WTC11 (cell line): Measurements from ENCODE around the gene AANAT. TPM values are rescaled to one million over a fixed set of nuclear protein-coding genes. Genes with fewer than 3 reads are reported as not detected.

Source experiments
- ATAC-seq: fragments of 200-7000 bp; cut with Tn5 transposase; 2 replicates; pipeline ENCODE4 v1.10.0; 2021; ENCODE audit warnings: mild to moderate bottlenecking, moderate library complexity
- CTCF ChIA-PET: fragments of 300-600 bp; sonication (Branson Sonifier 250); formaldehyde crosslinking; loops from one replicate; lab custom pipeline; 2021; ENCODE audit warnings: antibody characterized with exemption; lab: Charles Lee
- POLR2A ChIA-PET: fragments of 350-600 bp; sonication (Branson Sonifier 250); formaldehyde crosslinking; loops from one replicate; lab custom pipeline; 2021; ENCODE audit warnings: antibody characterized with exemption; lab: Charles Lee
- DNase-seq: peaks from one replicate; pipeline ENCODE4 v3.0.0; 2021; ENCODE audit warnings: low spot score
- H3K27ac Mint-ChIP-seq: 2 replicates; pipeline ENCODE4 v1.8.0; 2021; ENCODE audit warnings: mixed read lengths
- H3K27me3 Mint-ChIP-seq: 2 replicates; pipeline ENCODE4 v1.8.0; 2021; ENCODE audit warnings: low read depth, mild to moderate bottlenecking, moderate library complexity, mixed read lengths
- H3K36me3 Mint-ChIP-seq: 2 replicates; pipeline ENCODE4 v1.8.0; 2021; ENCODE audit warnings: mixed read lengths
- H3K4me1 Mint-ChIP-seq: 2 replicates; pipeline ENCODE4 v1.8.0; 2022; ENCODE audit warnings: mixed read lengths
- H3K4me3 Mint-ChIP-seq: 2 replicates; pipeline ENCODE4 v1.8.0; 2021; ENCODE audit warnings: mild to moderate bottlenecking, moderate library complexity, mixed read lengths
- H3K9me3 Mint-ChIP-seq: 2 replicates; pipeline ENCODE4 v1.8.0; 2021; ENCODE audit warnings: mixed read lengths
- AFF4 ChIP-seq: sonication (generic); formaldehyde crosslinking; IDR thresholded peaks from 2 replicates; pipeline ENCODE4 v1.8.1; 2023; ENCODE audit warnings: mild to moderate bottlenecking, missing genetic modification reagents, borderline replicate concordance
- CBFB ChIP-seq: sonication (generic); formaldehyde crosslinking; IDR thresholded peaks from 2 replicates; pipeline ENCODE4 v1.8.1; 2022; ENCODE audit warnings: mild to moderate bottlenecking, low read depth, missing genetic modification reagents
- E2F1 ChIP-seq: sonication (generic); formaldehyde crosslinking; IDR thresholded peaks from 2 replicates; pipeline ENCODE4 v1.8.0; 2022; ENCODE audit warnings: mild to moderate bottlenecking, missing genetic modification reagents
- E2F4 ChIP-seq: sonication (generic); formaldehyde crosslinking; IDR thresholded peaks from 2 replicates; pipeline ENCODE4 v1.8.1; 2022; ENCODE audit warnings: low read depth, mild to moderate bottlenecking, moderate library complexity, missing genetic modification reagents, borderline replicate concordance
- GTF2I ChIP-seq: fragments of 250-450 bp; sonication (Bioruptor Pico); conservative IDR thresholded peaks from 2 replicates; pipeline ENCODE4 v1.4.0; 2021; ENCODE audit warnings: mild to moderate bottlenecking
- JAZF1 ChIP-seq: fragments of 250-450 bp; sonication (Bioruptor Pico); IDR thresholded peaks from 2 replicates; pipeline ENCODE4 v1.9.0; 2021; ENCODE audit warnings: moderate library complexity, mild to moderate bottlenecking, inconsistent platforms
- MXD4 ChIP-seq: fragments of 250-450 bp; sonication (Bioruptor Pico); IDR thresholded peaks from 2 replicates; pipeline ENCODE4 v1.8.0; 2021; ENCODE audit warnings: mild to moderate bottlenecking, moderate library complexity, borderline replicate concordance
- NR1H2 ChIP-seq: sonication (generic); formaldehyde crosslinking; IDR thresholded peaks from 2 replicates; pipeline ENCODE4 v1.9.0; 2021; ENCODE audit warnings: mild to moderate bottlenecking, moderate library complexity, missing genetic modification reagents
- PRRX2 ChIP-seq: fragments of 250-450 bp; sonication (Bioruptor Pico); IDR thresholded peaks from 2 replicates; pipeline ENCODE4 v1.8.0; 2021; ENCODE audit warnings: mild to moderate bottlenecking
- SMAD3 ChIP-seq: sonication (generic); formaldehyde crosslinking; IDR thresholded peaks from 2 replicates; pipeline ENCODE4 v1.8.0; 2022; ENCODE audit warnings: missing genetic modification reagents, mild to moderate bottlenecking, borderline replicate concordance
- TEAD1 ChIP-seq: sonication (generic); formaldehyde crosslinking; IDR thresholded peaks from 2 replicates; pipeline ENCODE4 v1.8.0; 2022; ENCODE audit warnings: mild to moderate bottlenecking, missing genetic modification reagents
- total RNA-seq: library from RNA; stranded (reverse); gene quantifications from 3 replicates; pipeline ENCODE4 v1.2.3, GENCODE V29; 2021
- TF ChIP-seq, protein P1 (sequence below): sonication (generic); formaldehyde crosslinking; IDR thresholded peaks from 2 replicates; pipeline ENCODE4 v1.8.1; 2023; ENCODE audit warnings: mild to moderate bottlenecking, missing genetic modification reagents, moderate library complexity
- TF ChIP-seq, protein P2 (sequence below): sonication (generic); formaldehyde crosslinking; IDR thresholded peaks from 2 replicates; pipeline ENCODE4 v1.8.0; 2022; ENCODE audit warnings: mild to moderate bottlenecking, missing genetic modification reagents
- TF ChIP-seq, protein P3 (sequence below): fragments of 250-450 bp; sonication (Bioruptor Pico); IDR thresholded peaks from 2 replicates; pipeline ENCODE4 v1.9.0; 2021; ENCODE audit warnings: mild to moderate bottlenecking

Gene AANAT
- total RNA-seq, 1 experiment from 2014 or later = 0.17 TPM

GRCh38 chr17:76490112-76490710 lies 22.8 kb downstream of the AANAT start:
- ATAC-seq = no peak
- Mint-ChIP-seq H3K4me1 (peaks cover 13% of the 10 kb centered on the region), H3K27me3 (no peaks in the 10 kb centered on the region), H3K9me3 (no peaks in the 10 kb centered on the region), H3K36me3 (peaks cover 6% of the 10 kb centered on the region; the same call in 1 of the 2 replicates), H3K27ac (no peak overlapping the region), H3K4me3 (no peak overlapping the region)
- POLR2A ChIA-PET = interaction anchor here (1.1 to 1.5 kb wide), 2 partner anchors 9 to 31 kb away, joined by 3 to 7 read pairs; no protein-coding TSS in a partner anchor
- no peak for DNase-seq
- TF ChIP-seq TEAD1 (CRISPR knock-in tag) (no peak), E2F4 (no peak), SMAD3 (CRISPR knock-in tag) (no peak), NR1H2 (CRISPR knock-in tag) (no peak), AFF4 (CRISPR knock-in tag) (no peak), GTF2I (CRISPR knock-in tag) (no peak), JAZF1 (no peak), PRRX2 (no peak), MXD4 (CRISPR knock-in tag) (no peak), E2F1 (no peak), CBFB (CRISPR knock-in tag) (no peak)
- TF ChIP-seq, protein P1, sequence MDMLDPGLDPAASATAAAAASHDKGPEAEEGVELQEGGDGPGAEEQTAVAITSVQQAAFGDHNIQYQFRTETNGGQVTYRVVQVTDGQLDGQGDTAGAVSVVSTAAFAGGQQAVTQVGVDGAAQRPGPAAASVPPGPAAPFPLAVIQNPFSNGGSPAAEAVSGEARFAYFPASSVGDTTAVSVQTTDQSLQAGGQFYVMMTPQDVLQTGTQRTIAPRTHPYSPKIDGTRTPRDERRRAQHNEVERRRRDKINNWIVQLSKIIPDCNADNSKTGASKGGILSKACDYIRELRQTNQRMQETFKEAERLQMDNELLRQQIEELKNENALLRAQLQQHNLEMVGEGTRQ (CRISPR knock-in tag) = no peak
- TF ChIP-seq, protein P2, sequence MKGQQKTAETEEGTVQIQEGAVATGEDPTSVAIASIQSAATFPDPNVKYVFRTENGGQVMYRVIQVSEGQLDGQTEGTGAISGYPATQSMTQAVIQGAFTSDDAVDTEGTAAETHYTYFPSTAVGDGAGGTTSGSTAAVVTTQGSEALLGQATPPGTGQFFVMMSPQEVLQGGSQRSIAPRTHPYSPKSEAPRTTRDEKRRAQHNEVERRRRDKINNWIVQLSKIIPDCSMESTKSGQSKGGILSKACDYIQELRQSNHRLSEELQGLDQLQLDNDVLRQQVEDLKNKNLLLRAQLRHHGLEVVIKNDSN (CRISPR knock-in tag) = no peak
- TF ChIP-seq, protein P3, sequence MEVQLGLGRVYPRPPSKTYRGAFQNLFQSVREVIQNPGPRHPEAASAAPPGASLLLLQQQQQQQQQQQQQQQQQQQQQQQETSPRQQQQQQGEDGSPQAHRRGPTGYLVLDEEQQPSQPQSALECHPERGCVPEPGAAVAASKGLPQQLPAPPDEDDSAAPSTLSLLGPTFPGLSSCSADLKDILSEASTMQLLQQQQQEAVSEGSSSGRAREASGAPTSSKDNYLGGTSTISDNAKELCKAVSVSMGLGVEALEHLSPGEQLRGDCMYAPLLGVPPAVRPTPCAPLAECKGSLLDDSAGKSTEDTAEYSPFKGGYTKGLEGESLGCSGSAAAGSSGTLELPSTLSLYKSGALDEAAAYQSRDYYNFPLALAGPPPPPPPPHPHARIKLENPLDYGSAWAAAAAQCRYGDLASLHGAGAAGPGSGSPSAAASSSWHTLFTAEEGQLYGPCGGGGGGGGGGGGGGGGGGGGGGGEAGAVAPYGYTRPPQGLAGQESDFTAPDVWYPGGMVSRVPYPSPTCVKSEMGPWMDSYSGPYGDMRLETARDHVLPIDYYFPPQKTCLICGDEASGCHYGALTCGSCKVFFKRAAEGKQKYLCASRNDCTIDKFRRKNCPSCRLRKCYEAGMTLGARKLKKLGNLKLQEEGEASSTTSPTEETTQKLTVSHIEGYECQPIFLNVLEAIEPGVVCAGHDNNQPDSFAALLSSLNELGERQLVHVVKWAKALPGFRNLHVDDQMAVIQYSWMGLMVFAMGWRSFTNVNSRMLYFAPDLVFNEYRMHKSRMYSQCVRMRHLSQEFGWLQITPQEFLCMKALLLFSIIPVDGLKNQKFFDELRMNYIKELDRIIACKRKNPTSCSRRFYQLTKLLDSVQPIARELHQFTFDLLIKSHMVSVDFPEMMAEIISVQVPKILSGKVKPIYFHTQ (CRISPR knock-in tag) = no peak
- CTCF ChIA-PET = interaction anchor here (1.0 to 2.0 kb wide), 8 partner anchors 23 to 134 kb away, joined by 3 to 11 read pairs (median 4); partner anchors contain the start of genes AANAT and SPHK1
